Body of pancreas (tissue), 4 donors: ENCODE results near the gene SLC26A6.

Source experiments
- CTCF ChIP-seq, 7 experiments: fragments of 450-650 bp in 4 of 7; fragments of 200-600 bp in 3 of 7; sonication (generic) in 3 of 7; IDR thresholded peaks; one replicate each; pipeline ENCODE4 v1.5.1; 2016 to 2019; ENCODE audit warnings: antibody characterized with exemption in 7 of 7
- POLR2A ChIP-seq, 3 donors: fragments of 450-650 bp; IDR thresholded peaks; one replicate each; pipeline ENCODE4 v1.6.1; 2016; ENCODE audit warnings: antibody characterized with exemption in 3 of 3, mild to moderate bottlenecking in 2 of 3

DNA sequence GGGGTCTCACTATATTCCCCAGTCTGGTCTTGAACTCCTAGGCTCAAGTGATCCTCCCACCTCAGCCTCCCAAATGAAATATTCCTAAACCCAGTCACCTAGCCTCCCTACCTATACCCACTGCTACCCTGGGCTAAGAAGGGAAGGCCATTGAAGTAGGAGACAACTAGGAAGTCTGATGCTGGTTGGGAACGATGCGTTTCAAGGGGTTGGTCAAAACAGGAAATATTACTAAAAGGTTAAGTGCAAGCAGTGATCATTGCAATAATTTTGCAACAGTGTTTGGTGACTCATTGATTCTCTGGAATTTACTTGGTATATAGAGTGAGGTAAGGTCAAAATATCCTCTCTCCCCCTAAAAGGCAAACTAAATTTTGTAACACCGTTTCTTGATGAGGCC lies 21.2 kb downstream of the SLC26A6 start:
- no peak for TF ChIP-seq CTCF (IDR thresholded peaks at IDR 0.05)
- no peak for TF ChIP-seq POLR2A (IDR thresholded peaks at IDR 0.05)
